Measurements from ENCODE around the gene MYH16.

GRCh38 chr7:99355098-99355497 lies 82.5 kb downstream of the MYH16 start:
- no peak for TF ChIP-seq POLR2A (IDR thresholded peaks at IDR 0.05; ENCODE audit: borderline replicate concordance, extremely low read depth, insufficient read depth, insufficient read length)
- no peak for TF ChIP-seq YY1 (IDR thresholded peaks at IDR 0.05; ENCODE audit: extremely low read depth, insufficient replicate concordance, low read depth, low read length)
- TF ChIP-seq CTCF (IDR thresholded peaks at IDR 0.05 in 2 of 3, conservative IDR thresholded peaks at IDR 0.05 in 1 of 3; ENCODE audit: borderline replicate concordance in 1 of 3, insufficient read depth in 1 of 3, low read depth in 2 of 3, low read length in 2 of 3): no peak
- no peak for TF ChIP-seq POLR2AphosphoS5 (IDR thresholded peaks at IDR 0.05; ENCODE audit: low read depth, low read length)
- no peak for TF ChIP-seq EZH2phosphoT487 (IDR thresholded peaks at IDR 0.05; ENCODE audit: borderline replicate concordance)
- TF ChIP-seq JUND (IDR thresholded peaks at IDR 0.05): no peak

Data from HCT116 (cell line).